IMR-90 (cell line): ENCODE results near the gene ITK. TPM values are rescaled to one million over a fixed set of nuclear protein-coding genes. Genes with fewer than 3 reads are reported as not detected.

Source experiments
- ATAC-seq: fragments of 200-7000 bp; cut with Tn5 transposase; 2 replicates; pipeline ENCODE4 v1.9.1; 2020; ENCODE audit warnings: low read depth, mild to moderate bottlenecking, moderate library complexity
- BruUV-seq: library from RNA; stranded (reverse); fragments of 400-500 nt; replicated peaks from 2 replicates; lab custom pipeline; 2021; lab: Mats Ljungman, UMichigan
- CTCF ChIA-PET: fragments of 300-600 bp; formaldehyde crosslinking; extraction: SDS; loops from one replicate; lab custom pipeline; 2021; ENCODE audit warnings: antibody characterized with exemption; lab: Yijun Ruan, JAX
- POLR2A ChIA-PET: fragments of 300-600 bp; sonication (Branson Sonifier 250); formaldehyde crosslinking; loops from one replicate; lab custom pipeline; 2022; ENCODE audit warnings: antibody characterized with exemption; ENCODE audit not compliant: unreplicated experiment; lab: Charles Lee
- DNase-seq: peaks from one replicate; pipeline ENCODE4 v3.0.0; 2013
- H2AFZ ChIP-seq: replicated peaks from 2 replicates; pipeline ENCODE3; 2013; ENCODE audit warnings: low read length, mild to moderate bottlenecking; ENCODE audit not compliant: poor library complexity
- H2AK5ac ChIP-seq: 2 replicates; pipeline ENCODE4 v1.6.1; 2013; ENCODE audit warnings: low read depth, low read length, inconsistent platforms
- H2AK9ac ChIP-seq: replicated peaks from 2 replicates; pipeline ENCODE3; 2013; ENCODE audit warnings: mild to moderate bottlenecking, low read depth, low read length, moderate library complexity; ENCODE audit not compliant: poor library complexity
- H2BK120ac ChIP-seq: 2 replicates; pipeline ENCODE4 v1.6.1; 2013; ENCODE audit warnings: low read depth, low read length, inconsistent platforms
- H2BK15ac ChIP-seq: 3 replicates; pipeline ENCODE4 v1.6.1; 2013; ENCODE audit warnings: low read depth, low read length, inconsistent platforms
- H2BK20ac ChIP-seq: 2 replicates; pipeline ENCODE4 v1.6.1; 2013; ENCODE audit warnings: low read depth, mild to moderate bottlenecking, inconsistent platforms, low read length, moderate library complexity
- H2BK5ac ChIP-seq: 2 replicates; pipeline ENCODE4 v1.6.1; 2013; ENCODE audit warnings: mild to moderate bottlenecking, low read depth, low read length, inconsistent platforms; ENCODE audit not compliant: poor library complexity, severe bottlenecking
- H3K14ac ChIP-seq: replicated peaks from 2 replicates; pipeline ENCODE4 v1.6.1; 2013; ENCODE audit warnings: low read depth, low read length, inconsistent platforms
- H3K18ac ChIP-seq: 2 replicates; pipeline ENCODE4 v1.6.1; 2013; ENCODE audit warnings: low read depth, low read length, control low read depth
- H3K23ac ChIP-seq: 2 replicates; pipeline ENCODE4 v1.6.1; 2013; ENCODE audit warnings: low read depth, low read length, inconsistent platforms
- H3K27ac ChIP-seq: 2 replicates; pipeline ENCODE4 v1.5.1; 2013; ENCODE audit warnings: mild to moderate bottlenecking, control low read depth, low read length; ENCODE audit not compliant: insufficient read depth
- H3K27me3 ChIP-seq: 2 replicates; pipeline ENCODE4 v1.6.1; 2013; ENCODE audit warnings: low read length; ENCODE audit not compliant: control insufficient read depth, insufficient read depth
- H3K36me3 ChIP-seq: 2 replicates; pipeline ENCODE4 v1.6.1; 2013; ENCODE audit warnings: low read length, mixed read lengths; ENCODE audit not compliant: control insufficient read depth, insufficient read depth
- H3K4ac ChIP-seq: 2 replicates; pipeline ENCODE4 v1.6.1; 2013; ENCODE audit warnings: low read depth, low read length, inconsistent platforms
- H3K4me1 ChIP-seq: 2 replicates; pipeline ENCODE4 v1.6.1; 2013; ENCODE audit warnings: low read length, mixed read lengths; ENCODE audit not compliant: control insufficient read depth, insufficient read depth
- H3K4me2 ChIP-seq: 2 replicates; pipeline ENCODE4 v1.6.1; 2013; ENCODE audit warnings: low read depth, mild to moderate bottlenecking, control low read depth, low read length, moderate library complexity
- H3K4me3 ChIP-seq: 2 replicates; pipeline ENCODE4 v1.5.1; 2013; ENCODE audit warnings: low read depth, mild to moderate bottlenecking, control low read depth, low read length, moderate library complexity; ENCODE audit not compliant: insufficient read depth
- H3K56ac ChIP-seq: 2 replicates; pipeline ENCODE4 v1.6.1; 2013; ENCODE audit warnings: low read length, inconsistent platforms; ENCODE audit not compliant: insufficient read depth; ENCODE audit errors: extremely low read depth
- H3K79me1 ChIP-seq, 2 experiments: 2 replicates each; pipeline ENCODE4 v1.6.1; 2013; ENCODE audit warnings: low read length in 2 of 2, inconsistent platforms in 1 of 2, low read depth in 1 of 2
- H3K9ac ChIP-seq: 2 replicates; pipeline ENCODE4 v1.6.1; 2013; ENCODE audit warnings: low read depth, low read length, control low read depth
- H3K9me1 ChIP-seq: 2 replicates; pipeline ENCODE4 v1.6.1; 2013; ENCODE audit warnings: low read length, inconsistent platforms; ENCODE audit not compliant: insufficient read depth
- H3K9me3 ChIP-seq: 2 replicates; pipeline ENCODE4 v1.6.1; 2013; ENCODE audit warnings: low read length; ENCODE audit not compliant: control insufficient read depth, insufficient read depth
- H4K20me1 ChIP-seq: 2 replicates; pipeline ENCODE4 v1.6.1; 2013; ENCODE audit warnings: low read length, inconsistent platforms; ENCODE audit not compliant: insufficient read depth
- H4K5ac ChIP-seq: 2 replicates; pipeline ENCODE4 v1.6.1; 2013; ENCODE audit warnings: mild to moderate bottlenecking, low read depth, low read length, control low read depth
- H4K8ac ChIP-seq, 2 experiments: 2 replicates each; pipeline ENCODE4 v1.6.1; 2013; ENCODE audit warnings: low read depth in 2 of 2, low read length in 2 of 2, control low read depth in 1 of 2, inconsistent platforms in 1 of 2
- H4K91ac ChIP-seq: 2 replicates; pipeline ENCODE4 v1.6.1; 2013; ENCODE audit warnings: low read depth, low read length, inconsistent platforms; ENCODE audit not compliant: insufficient read depth
- BHLHE40 ChIP-seq: fragments of 150-350 bp; IDR thresholded peaks from 2 replicates; pipeline ENCODE4 v1.6.1; 2016; ENCODE audit warnings: mild to moderate bottlenecking, low read depth, low read length
- CEBPB ChIP-seq: IDR thresholded peaks from 2 replicates; pipeline ENCODE4 v1.6.1; 2012; ENCODE audit warnings: low read depth, low read length, improper control_type of control experiment
- CHD1 ChIP-seq: IDR thresholded peaks from 2 replicates; pipeline ENCODE4 v1.6.1; 2012; ENCODE audit warnings: low read depth, low read length, improper control_type of control experiment
- FOS ChIP-seq: fragments of 150-350 bp; IDR thresholded peaks from 2 replicates; pipeline ENCODE4 v1.6.1; 2016; ENCODE audit warnings: low read depth, low read length
- MAFK ChIP-seq: IDR thresholded peaks from 2 replicates; pipeline ENCODE4 v1.6.1; 2012; ENCODE audit warnings: low read depth, low read length, improper control_type of control experiment
- MAZ ChIP-seq: IDR thresholded peaks from 2 replicates; pipeline ENCODE4 v1.6.1; 2012; ENCODE audit warnings: low read depth, mild to moderate bottlenecking, low read length, improper control_type of control experiment, moderate library complexity, borderline replicate concordance
- MXI1 ChIP-seq: IDR thresholded peaks from 2 replicates; pipeline ENCODE4 v1.6.1; 2012; ENCODE audit warnings: low read depth, mild to moderate bottlenecking, low read length, moderate library complexity, borderline replicate concordance
- NFE2L2 ChIP-seq: fragments of 150-350 bp; IDR thresholded peaks from 2 replicates; pipeline ENCODE4 v1.6.1; 2016; ENCODE audit warnings: low read depth, mild to moderate bottlenecking, low read length
- POLR2A ChIP-seq: IDR thresholded peaks from 2 replicates; pipeline ENCODE4 v1.6.1; 2012; ENCODE audit warnings: mild to moderate bottlenecking, low read depth, low read length
- RAD21 ChIP-seq: IDR thresholded peaks from 2 replicates; pipeline ENCODE4 v1.6.1; 2012; ENCODE audit warnings: low read length, improper control_type of control experiment
- RCOR1 ChIP-seq: IDR thresholded peaks from 2 replicates; pipeline ENCODE4 v1.6.1; 2012; ENCODE audit warnings: mild to moderate bottlenecking, low read length, improper control_type of control experiment; ENCODE audit not compliant: insufficient replicate concordance
- RFX5 ChIP-seq: IDR thresholded peaks from 2 replicates; pipeline ENCODE4 v1.8.0; 2012; ENCODE audit warnings: low read depth, mild to moderate bottlenecking, low read length, moderate library complexity
- SMC3 ChIP-seq: fragments of 150-350 bp; IDR thresholded peaks from 2 replicates; pipeline ENCODE4 v1.6.1; 2016; ENCODE audit warnings: low read depth, mild to moderate bottlenecking, antibody characterized with exemption, low read length, moderate library complexity
- WGBS, 2 experiments: methylation state at CpG; one replicate each; pipeline versions ENCODE4 v1.1.5 to v1.1.7; 2013; ENCODE audit warnings: missing lambda C conversion rate in 2 of 2; ENCODE audit not compliant: insufficient read length in 1 of 2; ENCODE audit errors: extremely low coverage in 2 of 2; 5-methylcytosine and 5-hydroxymethylcytosine counted together
- dilution Hi-C: fragments of 300-500 bp; cut with HindIII; formaldehyde crosslinking; loops from one replicate; pipeline ENCODE4 v1.14.3; 2018; ENCODE audit warnings: low sequenced_read_pairs; ENCODE audit not compliant: unreplicated experiment
- in situ Hi-C: fragments of 300-500 bp; cut with MboI; formaldehyde crosslinking; loops from 3 replicates; pipeline ENCODE4 v1.14.3; 2019; ENCODE audit warnings: low sequenced_read_pairs, inconsistent platforms, mixed read lengths
- intact Hi-C: fragments of 100-400 bp; cut with micrococcal nuclease; formaldehyde crosslinking; loops from 2 replicates; pipeline ENCODE4 v1.10.0; 2022
- polyA plus RNA-seq, 3 experiments: library from polyadenylated mRNA; depleted of rRNA; stranded (reverse); fragments of >200 nt; gene quantifications; 2 replicates each; pipeline ENCODE4 v1.2.3, GENCODE V29; 2012; ENCODE audit warnings: low replicate concordance in 1 of 3
- total RNA-seq: library from RNA; depleted of rRNA; stranded (reverse); fragments of >200 nt; gene quantifications from 2 replicates; pipeline ENCODE4 v1.2.3, GENCODE V29; 2012
- TF ChIP-seq, protein P1 (sequence below): fragments of 150-350 bp; IDR thresholded peaks from 2 replicates; pipeline ENCODE4 v1.6.1; 2017; ENCODE audit warnings: mild to moderate bottlenecking, antibody characterized with exemption, low read length, low read depth
- TF ChIP-seq, protein P2 (sequence below): fragments of 150-350 bp; IDR thresholded peaks from 2 replicates; pipeline ENCODE4 v1.6.1; 2016; ENCODE audit warnings: low read depth, mild to moderate bottlenecking, low read length, moderate library complexity, borderline replicate concordance
- TF ChIP-seq, protein P3 (sequence below): conservative IDR thresholded peaks from 2 replicates; pipeline ENCODE4 v1.5.1; 2012; ENCODE audit warnings: mild to moderate bottlenecking, low read depth, low read length, improper control_type of control experiment

The ITK gene
- total and polyA plus RNA-seq, 2 of the 4 experiments (the other 2 are of a cell fraction) = not detected

DNA sequence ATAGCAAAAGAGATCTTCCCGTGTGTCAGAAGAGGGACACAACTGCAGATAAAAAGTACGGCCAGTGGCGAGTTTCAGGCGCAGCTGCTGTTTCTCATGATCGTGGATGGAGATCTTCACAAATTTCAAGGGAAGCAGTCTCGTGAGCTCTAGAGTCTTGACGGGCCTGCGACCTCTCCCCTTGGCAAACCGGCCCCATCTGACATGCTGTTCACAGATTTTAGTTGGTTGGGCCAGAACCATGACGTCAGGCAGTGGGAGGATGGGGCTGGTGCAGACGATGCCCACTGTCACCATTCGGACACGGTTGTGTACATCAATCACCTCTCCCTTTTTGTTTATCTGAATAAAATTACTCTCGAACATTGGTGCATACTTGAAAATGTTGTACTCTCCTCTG, 15.0 kb upstream of the ITK start:
- TF ChIP-seq MXI1 (no peak), POLR2A (no peak), NFE2L2 (no peak), MAZ (no peak), RFX5 (no peak), CEBPB (no peak), CHD1 (no peak), FOS (no peak), MAFK (no peak), RAD21 (no peak), BHLHE40 (no peak), SMC3 (no peak), RCOR1 (no peak)
- TF ChIP-seq, protein P1, sequence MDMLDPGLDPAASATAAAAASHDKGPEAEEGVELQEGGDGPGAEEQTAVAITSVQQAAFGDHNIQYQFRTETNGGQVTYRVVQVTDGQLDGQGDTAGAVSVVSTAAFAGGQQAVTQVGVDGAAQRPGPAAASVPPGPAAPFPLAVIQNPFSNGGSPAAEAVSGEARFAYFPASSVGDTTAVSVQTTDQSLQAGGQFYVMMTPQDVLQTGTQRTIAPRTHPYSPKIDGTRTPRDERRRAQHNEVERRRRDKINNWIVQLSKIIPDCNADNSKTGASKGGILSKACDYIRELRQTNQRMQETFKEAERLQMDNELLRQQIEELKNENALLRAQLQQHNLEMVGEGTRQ = no peak
- TF ChIP-seq, protein P2, sequence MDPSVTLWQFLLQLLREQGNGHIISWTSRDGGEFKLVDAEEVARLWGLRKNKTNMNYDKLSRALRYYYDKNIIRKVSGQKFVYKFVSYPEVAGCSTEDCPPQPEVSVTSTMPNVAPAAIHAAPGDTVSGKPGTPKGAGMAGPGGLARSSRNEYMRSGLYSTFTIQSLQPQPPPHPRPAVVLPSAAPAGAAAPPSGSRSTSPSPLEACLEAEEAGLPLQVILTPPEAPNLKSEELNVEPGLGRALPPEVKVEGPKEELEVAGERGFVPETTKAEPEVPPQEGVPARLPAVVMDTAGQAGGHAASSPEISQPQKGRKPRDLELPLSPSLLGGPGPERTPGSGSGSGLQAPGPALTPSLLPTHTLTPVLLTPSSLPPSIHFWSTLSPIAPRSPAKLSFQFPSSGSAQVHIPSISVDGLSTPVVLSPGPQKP = no peak
- TF ChIP-seq, protein P3, sequence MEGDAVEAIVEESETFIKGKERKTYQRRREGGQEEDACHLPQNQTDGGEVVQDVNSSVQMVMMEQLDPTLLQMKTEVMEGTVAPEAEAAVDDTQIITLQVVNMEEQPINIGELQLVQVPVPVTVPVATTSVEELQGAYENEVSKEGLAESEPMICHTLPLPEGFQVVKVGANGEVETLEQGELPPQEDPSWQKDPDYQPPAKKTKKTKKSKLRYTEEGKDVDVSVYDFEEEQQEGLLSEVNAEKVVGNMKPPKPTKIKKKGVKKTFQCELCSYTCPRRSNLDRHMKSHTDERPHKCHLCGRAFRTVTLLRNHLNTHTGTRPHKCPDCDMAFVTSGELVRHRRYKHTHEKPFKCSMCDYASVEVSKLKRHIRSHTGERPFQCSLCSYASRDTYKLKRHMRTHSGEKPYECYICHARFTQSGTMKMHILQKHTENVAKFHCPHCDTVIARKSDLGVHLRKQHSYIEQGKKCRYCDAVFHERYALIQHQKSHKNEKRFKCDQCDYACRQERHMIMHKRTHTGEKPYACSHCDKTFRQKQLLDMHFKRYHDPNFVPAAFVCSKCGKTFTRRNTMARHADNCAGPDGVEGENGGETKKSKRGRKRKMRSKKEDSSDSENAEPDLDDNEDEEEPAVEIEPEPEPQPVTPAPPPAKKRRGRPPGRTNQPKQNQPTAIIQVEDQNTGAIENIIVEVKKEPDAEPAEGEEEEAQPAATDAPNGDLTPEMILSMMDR = no peak

More for the DNA sequence above, 15.0 kb upstream of the ITK start:
- Histone ChIP-seq H3K23ac (no peak overlapping the region), H3K79me1 (no peaks in the 10 kb centered on the region), H2AFZ (no peak overlapping the region), H3K9me1 (no peaks in the 10 kb centered on the region), H2BK120ac (no peak overlapping the region), H2AK9ac (no peak overlapping the region), H3K4me3 (no peak overlapping the region), H3K9me3 (no peaks in the 10 kb centered on the region), H3K56ac (no peak overlapping the region), H3K4me2 (no peak overlapping the region), H3K18ac (no peak overlapping the region), H3K27ac (no peak overlapping the region), H2BK5ac (no peak overlapping the region), H2AK5ac (no peak overlapping the region), H4K91ac (no peak overlapping the region), H4K5ac (no peak overlapping the region), H3K4me1 (no peaks in the 10 kb centered on the region), H2BK20ac (no peak overlapping the region), H3K27me3 (peaks cover 4% of the 10 kb centered on the region), H4K20me1 (no peaks in the 10 kb centered on the region), H3K9ac (no peak overlapping the region), H3K14ac (no peak overlapping the region), H4K8ac (no peak overlapping the region), H2BK15ac (no peak overlapping the region), H3K4ac (no peak overlapping the region), H3K36me3 (no peaks in the 10 kb centered on the region)
- BruUV-seq = no TSS peak
- 71% methylated on average over 1 of the region's 14 CpGs; no CpG with 5 or more reads in 1 of the 2 experiments for WGBS, 2 experiments
- DNase-seq (no peak), ATAC-seq (no peak)
- POLR2A ChIA-PET = no interaction called here
- dilution Hi-C loops (no loop called here), in situ Hi-C loops (no loop called here), intact Hi-C loops (no loop called here)
- CTCF ChIA-PET = no interaction called here
